ENCODE results near the gene AKAP13.

Gene AKAP13

GRCh38 chr15:85706779-85707518, 326.5 kb downstream of the AKAP13 start:
- DNase-seq (ENCODE audit: low read depth) = peak; percentile 24

GRCh38 chr15:85707519-85708338, 327.3 kb downstream of the AKAP13 start:
- DNase-seq (ENCODE audit: low read depth) = no peak

GRCh38 chr15:85708402-85708941, 328.1 kb downstream of the AKAP13 start:
- no peak for DNase-seq (ENCODE audit: low read depth)

DNA sequence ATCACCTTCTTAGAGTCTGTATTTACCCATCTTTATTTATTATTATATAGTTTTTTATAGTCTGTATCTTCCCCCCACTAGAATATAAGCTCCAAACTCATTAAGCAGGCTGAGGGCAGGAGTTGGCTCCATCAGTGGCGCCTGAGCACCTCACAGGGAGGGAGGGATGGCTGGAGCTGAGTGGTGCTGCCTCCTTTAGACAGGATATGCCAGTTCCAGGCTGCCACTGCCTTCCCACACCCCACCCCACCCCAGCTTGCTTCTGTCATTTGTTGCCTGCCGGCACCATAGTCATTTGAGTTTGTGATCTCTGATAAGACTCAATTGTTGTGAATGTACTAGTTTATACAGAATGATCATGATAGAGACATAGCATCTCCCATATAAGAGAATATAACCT, 328.8 kb downstream of the AKAP13 start:
- DNase-seq (ENCODE audit: low read depth) = no peak

GRCh38 chr15:85710340-85710842, 330.0 kb downstream of the AKAP13 start:
- no peak for DNase-seq (ENCODE audit: low read depth)

DNA sequence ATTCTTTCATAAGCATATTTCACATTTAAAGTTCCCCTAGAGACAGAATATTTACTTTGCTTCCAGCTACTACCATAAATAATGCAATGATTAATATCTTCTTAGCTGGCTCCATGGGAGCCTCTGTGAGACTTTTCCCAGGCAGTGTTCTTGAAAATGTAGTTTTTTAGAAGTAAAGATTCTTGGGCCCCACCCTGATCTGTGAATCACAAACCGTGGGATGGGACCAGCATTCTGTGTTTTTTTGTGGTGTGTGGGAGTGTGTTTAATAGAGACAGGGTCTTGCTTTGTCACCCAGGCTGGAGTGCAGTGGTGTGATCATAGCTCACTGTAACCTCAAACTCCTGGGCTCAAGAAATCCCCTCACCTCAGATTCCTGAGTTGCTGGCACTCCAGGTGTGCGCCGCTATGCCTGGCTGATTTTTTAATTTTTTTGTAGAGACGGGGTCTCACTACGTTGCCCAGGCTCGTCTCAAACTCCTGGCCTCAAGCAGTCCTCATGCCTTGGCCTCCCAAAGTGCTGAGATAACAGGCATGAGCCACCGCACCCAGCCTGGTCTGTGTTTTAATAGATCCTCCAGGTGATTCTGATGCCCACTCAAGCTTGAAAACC, 331.3 kb downstream of the AKAP13 start:
- DNase-seq (ENCODE audit: low read depth) = no peak

- DNase-seq (ENCODE audit: low read depth) = no peak
Observed at GRCh38 chr15:85716261-85716660, 335.9 kb downstream of the AKAP13 start.

DNA sequence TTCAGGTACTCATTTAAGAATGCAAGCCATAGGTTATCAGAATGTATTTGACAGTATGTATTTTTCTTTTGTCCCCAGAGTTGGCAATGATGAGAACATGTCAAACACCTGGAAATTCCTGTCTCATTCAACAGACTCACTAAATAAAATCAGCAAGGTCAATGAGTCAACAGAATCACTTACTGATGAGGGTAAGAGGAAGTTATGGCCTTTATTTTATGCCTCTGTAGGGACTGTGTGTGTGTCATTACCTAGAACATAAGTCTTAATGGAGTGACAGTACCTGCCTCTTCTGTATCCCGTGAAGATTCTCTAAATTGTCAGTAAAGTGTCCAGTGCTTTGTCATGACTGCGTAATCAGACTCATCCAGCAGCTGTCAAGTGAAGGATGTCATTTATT, 336.8 kb downstream of the AKAP13 start:
- no peak for DNase-seq (ENCODE audit: low read depth)

- no peak for DNase-seq (ENCODE audit: low read depth)
Observed at GRCh38 chr15:85718271-85718971, 338.0 kb downstream of the AKAP13 start.

DNA sequence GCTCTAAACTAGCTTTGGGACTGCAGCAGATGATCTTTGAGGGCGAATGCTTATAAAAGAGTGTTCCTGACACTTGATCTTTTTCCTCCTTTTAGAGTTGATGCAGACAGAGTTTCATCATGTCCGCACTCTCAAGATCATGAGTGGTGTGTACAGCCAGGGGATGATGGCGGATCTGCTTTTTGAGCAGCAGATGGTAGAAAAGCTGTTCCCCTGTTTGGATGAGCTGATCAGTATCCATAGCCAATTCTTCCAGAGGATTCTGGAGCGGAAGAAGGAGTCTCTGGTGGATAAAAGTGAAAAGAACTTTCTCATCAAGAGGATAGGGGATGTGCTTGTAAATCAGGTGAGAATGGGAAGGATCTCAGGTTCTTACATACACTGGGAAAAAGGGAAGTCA, 338.6 kb downstream of the AKAP13 start:
- no peak for DNase-seq (ENCODE audit: low read depth)

GRCh38 chr15:85722374-85723152, 342.2 kb downstream of the AKAP13 start:
- DNase-seq (ENCODE audit: low read depth) = no peak

- no peak for DNase-seq (ENCODE audit: low read depth)
Observed at GRCh38 chr15:85723960-85724945, 343.9 kb downstream of the AKAP13 start.

DNA sequence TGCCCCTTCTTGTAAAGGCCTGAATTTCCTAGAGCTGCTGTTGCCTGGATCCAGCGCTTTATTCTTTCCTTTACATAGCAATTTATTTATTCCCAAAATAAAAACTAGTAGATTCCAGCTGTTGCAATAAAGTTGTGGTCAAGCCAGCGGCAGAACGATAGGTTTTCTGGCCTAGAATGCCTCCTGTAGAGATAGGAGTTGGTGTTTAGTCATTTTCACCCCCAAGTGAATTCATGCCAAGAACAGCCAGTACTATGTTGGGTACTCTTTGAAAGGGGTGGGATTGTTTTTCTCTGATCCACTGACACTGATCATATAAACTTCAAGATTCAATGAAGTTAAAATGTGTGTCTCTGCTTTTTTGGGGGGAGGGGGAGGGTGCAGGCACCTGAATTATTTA, 344.6 kb downstream of the AKAP13 start:
- DNase-seq (ENCODE audit: low read depth) = no peak

GRCh38 chr15:85725564-85725963, 345.2 kb downstream of the AKAP13 start:
- no peak for DNase-seq (ENCODE audit: low read depth)

GRCh38 chr15:85726454-85726853, 346.1 kb downstream of the AKAP13 start:
- no peak for DNase-seq (ENCODE audit: low read depth)

DNA sequence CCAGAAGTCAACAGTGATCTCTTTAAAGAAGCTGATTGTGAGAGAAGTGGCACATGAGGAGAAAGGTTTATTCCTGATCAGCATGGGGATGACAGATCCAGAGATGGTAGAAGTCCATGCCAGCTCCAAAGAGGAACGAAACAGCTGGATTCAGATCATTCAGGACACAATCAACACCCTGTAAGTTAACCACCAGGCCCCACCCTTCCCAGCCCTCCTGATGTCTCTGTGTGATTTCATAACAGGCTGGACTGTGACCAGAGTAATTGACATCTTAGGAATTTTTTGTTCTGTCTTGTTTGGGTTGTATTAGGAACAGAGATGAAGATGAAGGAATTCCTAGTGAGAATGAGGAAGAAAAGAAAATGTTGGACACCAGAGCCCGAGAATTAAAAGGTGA, 346.7 kb downstream of the AKAP13 start:
- no peak for DNase-seq (ENCODE audit: low read depth)

GRCh38 chr15:85730001-85730820, 349.8 kb downstream of the AKAP13 start:
- no peak for DNase-seq (ENCODE audit: low read depth)

DNA sequence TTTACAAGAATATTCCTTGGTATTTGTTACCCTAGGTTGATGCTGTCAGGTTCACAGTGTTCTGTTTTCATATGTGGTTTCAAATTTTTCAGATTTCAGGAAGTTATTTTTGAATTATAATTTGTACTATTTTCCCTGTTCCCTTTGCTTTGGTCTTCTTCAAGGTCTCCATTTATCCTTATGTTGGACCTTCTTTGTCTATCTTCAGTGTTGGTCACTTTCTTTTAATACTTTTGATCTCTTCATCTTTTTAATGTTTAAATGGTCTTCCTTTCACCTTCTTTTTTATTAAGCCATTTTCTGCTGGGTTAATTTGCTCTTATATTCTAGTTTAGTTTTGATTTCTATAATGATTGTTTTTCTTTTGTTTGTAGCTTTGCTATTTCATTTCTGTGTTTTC, 353.0 kb downstream of the AKAP13 start:
- no peak for DNase-seq (ENCODE audit: low read depth)

- no peak for DNase-seq (ENCODE audit: low read depth)
Observed at GRCh38 chr15:85737061-85737460, 356.7 kb downstream of the AKAP13 start.
